OCI-LY7 (cell line): ENCODE results near the gene GLYATL1. TPM values are rescaled to one million over a fixed set of nuclear protein-coding genes. Genes with fewer than 3 reads are reported as not detected.

ENCODE experiments used
- BruUV-seq: library from RNA; stranded (reverse); fragments of 400-500 nt; replicated peaks from 2 replicates; lab custom pipeline; 2021; lab: Mats Ljungman, UMichigan
- CTCF ChIA-PET: fragments of 300-600 bp; sonication (Branson Sonifier 250); formaldehyde crosslinking; loops from one replicate; lab custom pipeline; 2022; ENCODE audit warnings: antibody characterized with exemption; ENCODE audit not compliant: unreplicated experiment; lab: Charles Lee
- POLR2A ChIA-PET: fragments of 300-600 bp; sonication (Branson Sonifier 250); formaldehyde crosslinking; loops from one replicate; lab custom pipeline; 2022; ENCODE audit warnings: antibody characterized with exemption; lab: Charles Lee
- DNase-seq: peaks from one replicate; pipeline ENCODE4 v3.0.0-alpha.2; 2015; ENCODE audit warnings: low spot score
- H2AFZ ChIP-seq: fragments of 200-600 bp; sonication (generic), shearing (Covaris generic); 2 replicates; pipeline ENCODE4 v1.6.1; 2014; ENCODE audit warnings: mild to moderate bottlenecking, antibody characterized with exemption, low read length, moderate library complexity
- H3K27ac ChIP-seq: fragments of 200-600 bp; sonication (generic); 2 replicates; pipeline ENCODE4 v1.5.1; 2014; ENCODE audit warnings: mixed run types, low read depth, mild to moderate bottlenecking, moderate library complexity, low read length, inconsistent platforms; ENCODE audit not compliant: poor library complexity, severe bottlenecking
- H3K36me3 ChIP-seq: fragments of 200-600 bp; sonication (generic); 2 replicates; pipeline ENCODE4 v1.6.1; 2014; ENCODE audit warnings: mild to moderate bottlenecking, antibody characterized with exemption, low read length, moderate library complexity, mixed read lengths; ENCODE audit not compliant: insufficient read depth
- H3K4me1 ChIP-seq: fragments of 200-600 bp; sonication (generic); 2 replicates; pipeline ENCODE4 v1.5.1; 2014; ENCODE audit warnings: mild to moderate bottlenecking, low read length; ENCODE audit not compliant: insufficient read depth, poor library complexity, severe bottlenecking
- H3K4me2 ChIP-seq: fragments of 200-600 bp; sonication (generic); 2 replicates; pipeline ENCODE4 v1.6.1; 2014; ENCODE audit warnings: mild to moderate bottlenecking, low read length
- H3K4me3 ChIP-seq: fragments of 200-600 bp; sonication (generic); 2 replicates; pipeline ENCODE4 v1.5.1; 2014; ENCODE audit warnings: mild to moderate bottlenecking, low read depth, low read length; ENCODE audit not compliant: poor library complexity, severe bottlenecking
- H3K79me2 ChIP-seq: fragments of 200-600 bp; sonication (generic); 2 replicates; pipeline ENCODE4 v1.6.1; 2016; ENCODE audit warnings: low read depth, mild to moderate bottlenecking, low read length, moderate library complexity, mixed read lengths; ENCODE audit not compliant: insufficient read depth
- H3K9me2 ChIP-seq: fragments of 200-600 bp; sonication (generic); 2 replicates; pipeline ENCODE4 v1.6.1; 2016; ENCODE audit warnings: mild to moderate bottlenecking, low read length, mixed read lengths; ENCODE audit not compliant: insufficient read depth
- H3K9me3 ChIP-seq: fragments of 200-600 bp; sonication (generic); 2 replicates; pipeline ENCODE4 v1.6.1; 2014; ENCODE audit warnings: mild to moderate bottlenecking, mixed run types, low read length, mixed read lengths
- H4K20me1 ChIP-seq: fragments of 200-600 bp; sonication (generic); 2 replicates; pipeline ENCODE4 v1.6.1; 2014; ENCODE audit warnings: mild to moderate bottlenecking, antibody characterized with exemption, low read length, moderate library complexity, mixed read lengths; ENCODE audit not compliant: insufficient read depth
- EZH2phosphoT487 ChIP-seq: fragments of 200-600 bp; sonication (generic); IDR thresholded peaks from 2 replicates; pipeline ENCODE4 v1.6.1; 2018; ENCODE audit warnings: low read depth, borderline replicate concordance, mild to moderate bottlenecking, mixed run types, antibody characterized with exemption, low read length, moderate library complexity, mixed read lengths
- intact Hi-C: fragments of 100-400 bp; cut with micrococcal nuclease; formaldehyde crosslinking; loops from one replicate; pipeline ENCODE4 v1.10.0; 2022; ENCODE audit not compliant: unreplicated experiment
- total RNA-seq, 2 experiments: library from RNA; depleted of rRNA in 1 of 2; stranded (reverse); fragments of >200 nt in 1 of 2; shearing (Covaris generic) in 1 of 2; gene quantifications; 2 replicates each; pipeline ENCODE4 v1.2.3, GENCODE V29; 2014 to 2022
- TF ChIP-seq, protein P1 (sequence below): fragments of 200-600 bp; sonication (generic); conservative IDR thresholded peaks from 2 replicates; pipeline ENCODE4 v1.5.1; 2014; ENCODE audit warnings: mild to moderate bottlenecking, antibody characterized with exemption, low read length, moderate library complexity, mixed read lengths

Gene GLYATL1
- total RNA-seq, 2 experiments from 2014 or later: not detected

DNA sequence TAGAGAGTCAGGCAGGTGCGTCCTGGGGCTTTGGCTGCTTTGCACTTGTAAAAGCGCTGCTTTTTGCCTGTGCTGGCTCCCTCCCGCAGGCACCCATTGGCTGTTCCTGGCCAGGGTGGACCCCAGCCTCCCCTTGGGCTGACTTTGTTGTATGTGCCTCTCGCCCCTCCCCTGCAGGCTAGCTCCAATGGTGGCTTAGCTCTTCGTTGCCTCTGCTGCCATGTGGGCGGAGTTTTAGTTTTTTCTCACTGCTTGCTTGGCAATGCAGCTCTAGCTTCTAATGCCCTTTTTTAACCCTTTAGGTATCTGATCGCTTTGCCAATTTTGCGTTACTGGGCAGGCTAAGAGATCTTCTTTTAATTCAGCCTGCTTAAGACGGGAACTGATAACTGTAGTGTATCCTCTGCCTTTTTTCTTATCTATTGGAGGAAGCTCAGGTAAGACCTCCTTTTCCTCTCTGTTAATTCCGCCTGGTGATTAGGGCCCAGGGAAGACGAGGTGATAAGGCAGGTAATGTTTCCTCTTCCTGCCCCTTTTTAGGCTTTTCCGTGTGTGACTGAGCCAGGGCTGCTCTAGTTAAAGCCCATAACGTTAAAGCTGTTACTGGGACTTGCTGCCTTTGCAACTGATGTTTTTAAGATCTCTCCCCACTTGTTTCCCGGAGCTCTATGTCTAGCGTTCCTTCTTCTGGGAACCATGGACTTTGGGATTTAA is 11.7 kb upstream of the GLYATL1 start:
- no TSS peak for BruUV-seq
- intact Hi-C loops: loop anchor here (10.0 kb wide), 3 partner anchors 127 to 273 kb away; no protein-coding TSS in a partner anchor

DNA sequence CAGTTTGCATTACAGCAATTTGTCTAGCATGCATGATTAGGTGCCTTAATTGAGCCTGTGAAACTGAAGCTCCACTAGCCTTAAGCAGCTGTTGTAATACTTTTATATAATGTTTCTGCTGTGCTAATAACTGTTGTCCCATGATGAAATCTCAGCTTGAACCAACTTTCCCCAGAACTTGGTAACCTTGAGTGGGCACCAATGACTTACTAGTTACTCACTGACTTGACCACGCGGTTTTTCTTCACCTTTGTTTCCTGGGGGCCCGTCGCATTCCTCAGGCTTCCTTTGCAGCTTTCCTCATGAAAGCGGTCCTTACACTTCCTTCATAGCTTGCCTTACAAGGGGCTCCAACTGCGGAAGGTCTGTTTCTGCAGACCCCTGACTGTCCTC is 11.2 kb upstream of the GLYATL1 start:
- no peaks in the 10 kb centered on the region for H3K79me2 ChIP-seq
- no TSS peak for BruUV-seq
- ChIA-PET POLR2A (interaction anchor here (0.5 kb wide), 1 partner anchor 33 kb away, joined by 3 read pairs; no protein-coding TSS in a partner anchor), CTCF (interaction anchor here (1.1 kb wide), 1 partner anchor 131 kb away, joined by 3 read pairs; no protein-coding TSS in a partner anchor)
- H3K4me1 ChIP-seq: no peaks in the 10 kb centered on the region
- TF ChIP-seq EZH2phosphoT487: no peak
- TF ChIP-seq, protein P1, sequence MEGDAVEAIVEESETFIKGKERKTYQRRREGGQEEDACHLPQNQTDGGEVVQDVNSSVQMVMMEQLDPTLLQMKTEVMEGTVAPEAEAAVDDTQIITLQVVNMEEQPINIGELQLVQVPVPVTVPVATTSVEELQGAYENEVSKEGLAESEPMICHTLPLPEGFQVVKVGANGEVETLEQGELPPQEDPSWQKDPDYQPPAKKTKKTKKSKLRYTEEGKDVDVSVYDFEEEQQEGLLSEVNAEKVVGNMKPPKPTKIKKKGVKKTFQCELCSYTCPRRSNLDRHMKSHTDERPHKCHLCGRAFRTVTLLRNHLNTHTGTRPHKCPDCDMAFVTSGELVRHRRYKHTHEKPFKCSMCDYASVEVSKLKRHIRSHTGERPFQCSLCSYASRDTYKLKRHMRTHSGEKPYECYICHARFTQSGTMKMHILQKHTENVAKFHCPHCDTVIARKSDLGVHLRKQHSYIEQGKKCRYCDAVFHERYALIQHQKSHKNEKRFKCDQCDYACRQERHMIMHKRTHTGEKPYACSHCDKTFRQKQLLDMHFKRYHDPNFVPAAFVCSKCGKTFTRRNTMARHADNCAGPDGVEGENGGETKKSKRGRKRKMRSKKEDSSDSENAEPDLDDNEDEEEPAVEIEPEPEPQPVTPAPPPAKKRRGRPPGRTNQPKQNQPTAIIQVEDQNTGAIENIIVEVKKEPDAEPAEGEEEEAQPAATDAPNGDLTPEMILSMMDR: no peak
- H3K36me3 ChIP-seq: no peaks in the 10 kb centered on the region
- H3K27ac ChIP-seq: no peak overlapping the region
- H3K4me3 ChIP-seq: no peak overlapping the region
- intact Hi-C loops: loop anchor here (10.0 kb wide), 3 partner anchors 127 to 273 kb away; no protein-coding TSS in a partner anchor
- H3K9me2 ChIP-seq: no peaks in the 10 kb centered on the region
- no peaks in the 10 kb centered on the region for H4K20me1 ChIP-seq
- H2AFZ ChIP-seq: no peak overlapping the region
- DNase-seq: no peak
- no peak overlapping the region for H3K4me2 ChIP-seq
- no peaks in the 10 kb centered on the region for H3K9me3 ChIP-seq

More for the DNA sequence above, 11.7 kb upstream of the GLYATL1 start:
- Histone ChIP-seq H3K9me3 (no peaks in the 10 kb centered on the region), H3K9me2 (no peaks in the 10 kb centered on the region), H3K27ac (no peak overlapping the region), H3K4me3 (no peak overlapping the region), H3K4me1 (no peaks in the 10 kb centered on the region), H3K4me2 (no peak overlapping the region), H3K79me2 (no peaks in the 10 kb centered on the region), H2AFZ (no peak overlapping the region), H3K36me3 (no peaks in the 10 kb centered on the region), H4K20me1 (no peaks in the 10 kb centered on the region)
- CTCF ChIA-PET: interaction anchor here (1.1 kb wide), 1 partner anchor 131 kb away, joined by 3 read pairs; no protein-coding TSS in a partner anchor
- POLR2A ChIA-PET: interaction anchor here (0.5 kb wide), 1 partner anchor 32 kb away, joined by 3 read pairs; no protein-coding TSS in a partner anchor
- TF ChIP-seq, protein P1: no peak
- TF ChIP-seq EZH2phosphoT487: no peak
- DNase-seq: peak; percentile 29
